ENCODE results near the gene ADNP. TPM values are rescaled to one million over a fixed set of nuclear protein-coding genes. Genes with fewer than 3 reads are reported as not detected.

ADNP gene
- polyA plus RNA-seq, 1 of the 3 experiments (the other 2 are of a cell fraction) = 13.3 TPM

GRCh38 chr20:50903353-50904051, 27.7 kb downstream of the ADNP start:
- peaks cover 98% of the 10 kb centered on the region for H4K20me1 ChIP-seq (ENCODE audit: insufficient read depth)
- CTCF ChIA-PET = interaction anchor here (1.6 to 2.0 kb wide), 3 partner anchors 26 to 109 kb away, joined by 3 to 12 read pairs (median 6); partner anchors contain the start of genes ADNP and BCAS4

More at GRCh38 chr20:50903353-50904051, 27.7 kb downstream of the ADNP start:
- POLR2A ChIA-PET = no interaction called here
- Histone ChIP-seq H3K9me3 (no peaks in the 10 kb centered on the region), H3K4me3 (ENCODE audit: low read depth in 2 of 2, low read length in 1 of 2) (no peak overlapping the region), H3K4me1 (ENCODE audit: control insufficient read depth in 1 of 2, insufficient read depth in 2 of 2, low read depth in 1 of 2, low read length in 1 of 2) (no peaks in the 10 kb centered on the region; a peak in 1 of 4 replicates), H3K27me3 (ENCODE audit: insufficient read depth) (no peaks in the 10 kb centered on the region), H3K4me2 (no peak overlapping the region), H3F3A (replicated peaks; ENCODE audit: insufficient read depth) (peaks cover 16% of the 10 kb centered on the region), H2AFZ (ENCODE audit: low read depth) (no peak overlapping the region), H3K79me2 (ENCODE audit: insufficient read depth) (peaks cover 100% of the 10 kb centered on the region), H3K36me3 (replicated peaks in 1 of 2; ENCODE audit: control insufficient read depth in 1 of 2, insufficient read depth in 2 of 2, low read length in 1 of 2) (peaks cover 56 to 67% of the 10 kb centered on the region in 2 experiments), H3K27ac (ENCODE audit: low read depth in 2 of 2, low read length in 1 of 2) (no peak overlapping the region), H3K9ac (no peak overlapping the region), H3K9me2 (no peaks in the 10 kb centered on the region)
- DNase-seq = no peak
- 98% methylated on average over 8 of the region's 8 CpGs for WGBS (ENCODE audit: low lambda C conversion rate)
- TF ChIP-seq RFX5 (IDR thresholded peaks at IDR 0.05; ENCODE audit: low read length) (no peak), CTCF (IDR thresholded peaks at IDR 0.05) (no peak), RCOR1 (IDR thresholded peaks at IDR 0.05; ENCODE audit: low read length) (no peak), ELF1 (IDR thresholded peaks at IDR 0.05) (no peak), TEAD4 (IDR thresholded peaks at IDR 0.05; ENCODE audit: borderline replicate concordance, insufficient read depth) (no peak), FOXM1 (IDR thresholded peaks at IDR 0.05; ENCODE audit: low read depth) (no peak), MXI1 (IDR thresholded peaks at IDR 0.05; ENCODE audit: low read depth, low read length) (no peak), RXRA (IDR thresholded peaks at IDR 0.05; ENCODE audit: borderline replicate concordance, low read depth) (no peak), MAX (IDR thresholded peaks at IDR 0.05; ENCODE audit: low read depth) (no peak), MEF2A (IDR thresholded peaks at IDR 0.05; ENCODE audit: borderline replicate concordance, low read depth) (no peak), POLR2AphosphoS5 (IDR thresholded peaks at IDR 0.05; ENCODE audit: low read depth, low read length) (no peak), EP300 (IDR thresholded peaks at IDR 0.05; ENCODE audit: borderline replicate concordance in 1 of 2, low read depth in 1 of 2, low read length in 1 of 2) (no peak), YY1 (IDR thresholded peaks at IDR 0.05; ENCODE audit: low read depth) (no peak), JUND (IDR thresholded peaks at IDR 0.05) (no peak), USF1 (IDR thresholded peaks at IDR 0.05; ENCODE audit: borderline replicate concordance, low read depth) (no peak), GATA2 (CRISPR knock-in tag; IDR thresholded peaks at IDR 0.05) (no peak), TCF12 (IDR thresholded peaks at IDR 0.05) (no peak), SMC3 (IDR thresholded peaks at IDR 0.05; ENCODE audit: low read depth, low read length) (no peak)

Data from SK-N-SH (cell line).